Right kidney (tissue), 1 donor: ENCODE data around the gene DDX50.

Source experiments
- DNase-seq: peaks from one replicate; pipeline ENCODE4 v3.0.0-alpha.2; 2016

The DDX50 gene

GRCh38 chr10:68982389-68982788, 81.3 kb downstream of the DDX50 start:
- DNase-seq = no peak

- no peak for DNase-seq
Observed at GRCh38 chr10:68987611-68988010, 86.5 kb downstream of the DDX50 start.

GRCh38 chr10:68988530-68989316, 87.6 kb downstream of the DDX50 start, which contains the start of gene KIFBP:
Gene KIFBP (plus strand): TSS chr10:68988803. CDS start chr10:68988833, 30 bp downstream.
- DNase-seq = peak; percentile 96

- no peak for DNase-seq
Observed at GRCh38 chr10:68989317-68989990, 88.3 kb downstream of the DDX50 start.

GRCh38 chr10:68992636-68993440, 91.7 kb downstream of the DDX50 start:
- DNase-seq = peak; percentile 31
